ENCODE data around the gene CLNS1A. TPM values are rescaled to one million over a fixed set of nuclear protein-coding genes. Genes with fewer than 3 reads are reported as not detected.

CLNS1A gene
- polyA plus RNA-seq, 1 experiment: 91.6 TPM

DNA sequence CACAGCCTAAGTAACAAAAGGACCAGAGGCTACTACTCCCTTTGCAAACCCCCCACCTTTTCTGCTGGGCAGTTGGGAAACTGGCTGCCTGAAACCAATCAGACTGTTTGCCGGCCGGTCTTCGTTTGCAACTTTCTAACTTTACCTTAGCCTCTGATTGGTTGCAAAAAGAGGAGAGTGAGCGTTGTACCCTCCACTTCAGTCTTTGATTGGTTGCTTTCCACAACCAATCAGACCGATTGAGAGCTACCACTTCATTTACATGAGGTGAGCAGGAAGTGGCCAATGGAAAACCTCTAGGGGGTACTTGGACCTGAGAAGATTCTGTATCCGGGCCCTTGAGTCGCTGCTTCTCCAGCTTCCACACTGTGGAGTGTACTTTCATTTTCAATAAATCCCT, 18.8 kb upstream of the CLNS1A start:
- POLR2A ChIA-PET: no interaction called here
- Histone ChIP-seq H3K36me3 (ENCODE audit: control insufficient read depth, insufficient read depth, low read length) (no peaks in the 10 kb centered on the region), H3K27me3 (ENCODE audit: control insufficient read depth, insufficient read depth, low read length) (no peaks in the 10 kb centered on the region), H3K4me3 (ENCODE audit: low read depth, low read length) (no peak overlapping the region)
- DNase-seq (ENCODE audit: low read depth): no peak
- TF ChIP-seq, protein P1, sequence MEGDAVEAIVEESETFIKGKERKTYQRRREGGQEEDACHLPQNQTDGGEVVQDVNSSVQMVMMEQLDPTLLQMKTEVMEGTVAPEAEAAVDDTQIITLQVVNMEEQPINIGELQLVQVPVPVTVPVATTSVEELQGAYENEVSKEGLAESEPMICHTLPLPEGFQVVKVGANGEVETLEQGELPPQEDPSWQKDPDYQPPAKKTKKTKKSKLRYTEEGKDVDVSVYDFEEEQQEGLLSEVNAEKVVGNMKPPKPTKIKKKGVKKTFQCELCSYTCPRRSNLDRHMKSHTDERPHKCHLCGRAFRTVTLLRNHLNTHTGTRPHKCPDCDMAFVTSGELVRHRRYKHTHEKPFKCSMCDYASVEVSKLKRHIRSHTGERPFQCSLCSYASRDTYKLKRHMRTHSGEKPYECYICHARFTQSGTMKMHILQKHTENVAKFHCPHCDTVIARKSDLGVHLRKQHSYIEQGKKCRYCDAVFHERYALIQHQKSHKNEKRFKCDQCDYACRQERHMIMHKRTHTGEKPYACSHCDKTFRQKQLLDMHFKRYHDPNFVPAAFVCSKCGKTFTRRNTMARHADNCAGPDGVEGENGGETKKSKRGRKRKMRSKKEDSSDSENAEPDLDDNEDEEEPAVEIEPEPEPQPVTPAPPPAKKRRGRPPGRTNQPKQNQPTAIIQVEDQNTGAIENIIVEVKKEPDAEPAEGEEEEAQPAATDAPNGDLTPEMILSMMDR (IDR thresholded peaks at IDR 0.05; ENCODE audit: insufficient read depth, low read depth, low read length): no peak
- CTCF ChIA-PET: no interaction called here

DNA sequence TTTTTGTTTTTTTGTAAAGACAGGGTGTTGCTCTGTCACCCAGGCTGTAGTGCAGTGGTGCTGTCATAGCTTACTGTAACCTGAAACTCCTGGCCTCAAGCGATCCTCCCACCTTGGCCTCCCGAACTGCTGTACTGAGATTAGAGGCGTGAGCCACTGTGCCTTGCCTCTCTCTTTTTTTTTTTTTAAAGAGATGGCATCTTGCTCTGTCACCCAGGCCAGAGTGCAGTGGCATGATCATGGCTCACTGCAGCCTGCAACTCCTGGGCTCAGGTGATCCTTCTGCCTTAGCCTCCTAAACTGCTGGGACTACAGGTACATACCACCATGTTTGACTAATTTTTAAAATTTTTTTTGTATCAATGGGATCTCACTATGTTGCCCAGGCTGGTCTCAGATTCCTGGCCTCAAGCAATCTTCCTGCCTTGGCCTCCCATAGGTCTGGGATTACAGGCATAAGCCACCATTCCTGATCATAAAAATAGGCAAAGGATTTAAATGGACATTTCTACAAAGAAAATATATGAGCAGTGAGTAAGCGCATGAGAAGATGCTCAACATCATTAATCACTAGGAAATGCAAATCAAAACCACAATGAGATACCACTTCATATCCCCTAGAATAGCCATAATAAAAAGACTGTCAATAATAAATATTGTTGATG, 17.3 kb upstream of the CLNS1A start:
- Histone ChIP-seq H3K36me3 (ENCODE audit: control insufficient read depth, insufficient read depth, low read length) (no peaks in the 10 kb centered on the region), H3K27me3 (ENCODE audit: control insufficient read depth, insufficient read depth, low read length) (no peaks in the 10 kb centered on the region), H3K4me3 (ENCODE audit: low read depth, low read length) (no peak overlapping the region)
- ChIA-PET POLR2A (no interaction called here), CTCF (no interaction called here)
- no peak for DNase-seq (ENCODE audit: low read depth)
- TF ChIP-seq, protein P1 (IDR thresholded peaks at IDR 0.05; ENCODE audit: insufficient read depth, low read depth, low read length): no peak

DNA sequence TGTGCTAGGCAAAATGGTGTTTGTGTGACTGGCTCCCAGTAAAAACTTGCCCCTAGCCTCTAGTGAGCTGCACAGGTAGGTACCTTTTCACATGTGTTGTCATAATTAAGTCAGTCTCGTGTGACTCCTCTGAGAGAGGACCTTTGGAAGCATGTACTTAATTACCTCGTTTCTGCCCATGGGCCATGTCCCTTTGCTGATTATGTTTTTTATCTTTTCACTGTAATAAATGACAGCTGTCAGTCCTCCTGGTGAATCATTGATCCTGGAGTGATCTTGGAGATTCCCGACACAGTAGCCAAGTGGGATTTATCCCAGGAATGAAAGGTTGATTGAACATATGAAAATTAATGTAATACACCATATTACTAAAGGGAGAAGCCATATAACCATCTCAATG, 12.5 kb upstream of the CLNS1A start:
- ChIA-PET POLR2A (no interaction called here), CTCF (interaction anchor here (1.0 kb wide), 1 partner anchor 12 kb away, joined by 3 read pairs; no protein-coding TSS in a partner anchor)
- Histone ChIP-seq H3K27me3 (ENCODE audit: control insufficient read depth, insufficient read depth, low read length) (no peaks in the 10 kb centered on the region), H3K36me3 (ENCODE audit: control insufficient read depth, insufficient read depth, low read length) (no peaks in the 10 kb centered on the region), H3K4me3 (ENCODE audit: low read depth, low read length) (no peak overlapping the region)
- no peak for DNase-seq (ENCODE audit: low read depth)
- TF ChIP-seq, protein P1 (IDR thresholded peaks at IDR 0.05; ENCODE audit: insufficient read depth, low read depth, low read length): no peak

DNA sequence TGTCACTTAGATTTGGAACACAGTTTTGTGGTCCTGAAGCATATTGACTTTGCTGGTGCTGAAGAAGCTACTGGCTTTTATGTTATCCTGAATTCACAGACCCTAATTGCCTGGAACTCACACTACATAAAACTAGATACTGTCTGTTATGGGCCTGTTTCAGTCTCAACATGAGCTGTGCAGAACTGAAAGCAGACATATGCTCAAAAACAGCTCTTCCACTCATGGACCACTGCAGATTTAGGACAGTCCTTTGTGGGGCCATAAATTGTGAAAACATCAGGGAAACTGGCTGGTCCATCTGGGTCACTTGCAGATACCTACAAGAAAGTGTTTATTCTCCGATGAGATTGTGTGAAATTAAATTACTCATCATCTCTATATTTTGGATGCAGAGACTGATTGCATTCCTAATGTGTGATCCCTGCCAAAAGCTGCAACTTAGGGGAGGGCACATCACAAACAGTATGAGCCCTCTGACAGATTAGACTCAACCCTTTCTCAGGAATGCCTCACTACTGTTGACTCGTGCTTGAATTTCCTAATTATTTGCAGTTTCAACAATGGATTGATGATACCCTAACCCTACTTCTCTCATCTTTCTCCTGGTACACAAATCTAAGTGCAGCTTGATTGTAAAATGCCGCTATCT, 10.2 kb upstream of the CLNS1A start:
- POLR2A ChIA-PET: no interaction called here
- DNase-seq (ENCODE audit: low read depth): no peak
- H3K4me3 ChIP-seq (ENCODE audit: low read depth, low read length): no peak overlapping the region
- CTCF ChIA-PET: no interaction called here
- no peaks in the 10 kb centered on the region for H3K27me3 ChIP-seq (ENCODE audit: control insufficient read depth, insufficient read depth, low read length)
- no peaks in the 10 kb centered on the region for H3K36me3 ChIP-seq (ENCODE audit: control insufficient read depth, insufficient read depth, low read length)
- TF ChIP-seq, protein P1 (IDR thresholded peaks at IDR 0.05; ENCODE audit: insufficient read depth, low read depth, low read length): no peak

DNA sequence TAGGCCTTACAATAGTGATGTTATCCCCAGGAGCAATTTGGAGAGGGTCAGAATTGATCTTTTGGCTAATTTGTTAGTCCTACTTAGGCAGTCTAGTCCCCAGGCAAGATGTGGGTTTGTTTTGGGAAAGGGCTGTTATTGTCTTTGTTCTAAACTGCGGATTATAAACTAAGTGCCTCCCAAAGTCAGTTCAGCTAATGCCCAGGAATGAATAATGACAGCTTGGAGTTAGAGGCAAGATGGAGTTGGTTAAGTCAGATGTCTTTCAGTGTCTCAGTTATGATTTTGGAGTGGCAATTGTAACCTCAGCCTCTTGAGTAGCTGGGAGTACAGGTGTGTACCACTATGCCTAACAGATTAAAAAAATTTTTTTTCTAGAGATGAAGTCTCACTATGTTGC, 7.3 kb upstream of the CLNS1A start:
- no peak overlapping the region for H3K4me3 ChIP-seq (ENCODE audit: low read depth, low read length)
- no peaks in the 10 kb centered on the region for H3K27me3 ChIP-seq (ENCODE audit: control insufficient read depth, insufficient read depth, low read length)
- no peaks in the 10 kb centered on the region for H3K36me3 ChIP-seq (ENCODE audit: control insufficient read depth, insufficient read depth, low read length)
- no peak for DNase-seq (ENCODE audit: low read depth)
- POLR2A ChIA-PET: no interaction called here
- TF ChIP-seq, protein P1 (IDR thresholded peaks at IDR 0.05; ENCODE audit: insufficient read depth, low read depth, low read length): no peak
- CTCF ChIA-PET: interaction anchor here (0.9 kb wide), 1 partner anchor 25 kb away, joined by 3 read pairs; no protein-coding TSS in a partner anchor

Measured in BJ (cell line).